ENCODE measurements around the gene SLC6A3.

Gene SLC6A3

DNA sequence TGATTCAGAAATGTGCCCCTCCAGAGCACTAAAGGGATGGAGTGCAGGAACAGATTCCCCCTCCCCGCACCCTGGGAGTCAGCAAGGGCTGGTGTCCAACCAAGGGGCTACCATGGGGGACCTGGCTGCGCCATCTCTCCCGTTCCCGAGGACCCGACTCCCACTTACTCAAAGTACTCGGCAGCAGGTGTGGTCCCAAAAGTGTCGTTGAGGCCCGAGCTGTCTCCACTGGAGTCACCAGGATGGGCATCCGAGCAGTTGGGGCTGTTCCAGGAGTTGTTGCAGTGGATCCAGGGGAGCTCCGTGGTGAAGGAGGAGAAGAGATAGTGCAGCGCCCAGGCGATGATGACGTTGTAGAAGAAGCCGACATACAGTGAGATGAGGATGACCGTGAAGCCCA is 12.9 kb downstream of the SLC6A3 start:
- no peak overlapping the region for H3K4me3 ChIP-seq (replicated peaks; ENCODE audit: insufficient read depth, low read length)
- H3K27ac ChIP-seq (replicated peaks) = no peak overlapping the region
- TF ChIP-seq, protein P1, sequence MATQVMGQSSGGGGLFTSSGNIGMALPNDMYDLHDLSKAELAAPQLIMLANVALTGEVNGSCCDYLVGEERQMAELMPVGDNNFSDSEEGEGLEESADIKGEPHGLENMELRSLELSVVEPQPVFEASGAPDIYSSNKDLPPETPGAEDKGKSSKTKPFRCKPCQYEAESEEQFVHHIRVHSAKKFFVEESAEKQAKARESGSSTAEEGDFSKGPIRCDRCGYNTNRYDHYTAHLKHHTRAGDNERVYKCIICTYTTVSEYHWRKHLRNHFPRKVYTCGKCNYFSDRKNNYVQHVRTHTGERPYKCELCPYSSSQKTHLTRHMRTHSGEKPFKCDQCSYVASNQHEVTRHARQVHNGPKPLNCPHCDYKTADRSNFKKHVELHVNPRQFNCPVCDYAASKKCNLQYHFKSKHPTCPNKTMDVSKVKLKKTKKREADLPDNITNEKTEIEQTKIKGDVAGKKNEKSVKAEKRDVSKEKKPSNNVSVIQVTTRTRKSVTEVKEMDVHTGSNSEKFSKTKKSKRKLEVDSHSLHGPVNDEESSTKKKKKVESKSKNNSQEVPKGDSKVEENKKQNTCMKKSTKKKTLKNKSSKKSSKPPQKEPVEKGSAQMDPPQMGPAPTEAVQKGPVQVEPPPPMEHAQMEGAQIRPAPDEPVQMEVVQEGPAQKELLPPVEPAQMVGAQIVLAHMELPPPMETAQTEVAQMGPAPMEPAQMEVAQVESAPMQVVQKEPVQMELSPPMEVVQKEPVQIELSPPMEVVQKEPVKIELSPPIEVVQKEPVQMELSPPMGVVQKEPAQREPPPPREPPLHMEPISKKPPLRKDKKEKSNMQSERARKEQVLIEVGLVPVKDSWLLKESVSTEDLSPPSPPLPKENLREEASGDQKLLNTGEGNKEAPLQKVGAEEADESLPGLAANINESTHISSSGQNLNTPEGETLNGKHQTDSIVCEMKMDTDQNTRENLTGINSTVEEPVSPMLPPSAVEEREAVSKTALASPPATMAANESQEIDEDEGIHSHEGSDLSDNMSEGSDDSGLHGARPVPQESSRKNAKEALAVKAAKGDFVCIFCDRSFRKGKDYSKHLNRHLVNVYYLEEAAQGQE (IDR thresholded peaks at IDR 0.05; ENCODE audit: insufficient replicate concordance, low read depth) = no peak
- TF ChIP-seq GABPA (IDR thresholded peaks at IDR 0.05; ENCODE audit: low read depth) (no peak), POLR2AphosphoS5 (IDR thresholded peaks at IDR 0.05; ENCODE audit: low read depth) (no peak), SPI1 (IDR thresholded peaks at IDR 0.05; ENCODE audit: borderline replicate concordance, low read depth) (no peak)
- TF ChIP-seq, protein P2, sequence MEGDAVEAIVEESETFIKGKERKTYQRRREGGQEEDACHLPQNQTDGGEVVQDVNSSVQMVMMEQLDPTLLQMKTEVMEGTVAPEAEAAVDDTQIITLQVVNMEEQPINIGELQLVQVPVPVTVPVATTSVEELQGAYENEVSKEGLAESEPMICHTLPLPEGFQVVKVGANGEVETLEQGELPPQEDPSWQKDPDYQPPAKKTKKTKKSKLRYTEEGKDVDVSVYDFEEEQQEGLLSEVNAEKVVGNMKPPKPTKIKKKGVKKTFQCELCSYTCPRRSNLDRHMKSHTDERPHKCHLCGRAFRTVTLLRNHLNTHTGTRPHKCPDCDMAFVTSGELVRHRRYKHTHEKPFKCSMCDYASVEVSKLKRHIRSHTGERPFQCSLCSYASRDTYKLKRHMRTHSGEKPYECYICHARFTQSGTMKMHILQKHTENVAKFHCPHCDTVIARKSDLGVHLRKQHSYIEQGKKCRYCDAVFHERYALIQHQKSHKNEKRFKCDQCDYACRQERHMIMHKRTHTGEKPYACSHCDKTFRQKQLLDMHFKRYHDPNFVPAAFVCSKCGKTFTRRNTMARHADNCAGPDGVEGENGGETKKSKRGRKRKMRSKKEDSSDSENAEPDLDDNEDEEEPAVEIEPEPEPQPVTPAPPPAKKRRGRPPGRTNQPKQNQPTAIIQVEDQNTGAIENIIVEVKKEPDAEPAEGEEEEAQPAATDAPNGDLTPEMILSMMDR (IDR thresholded peaks at IDR 0.05; ENCODE audit: insufficient read depth, low read length) = no peak
- H3K27me3 ChIP-seq (ENCODE audit: insufficient read depth, poor library complexity, severe bottlenecking) = no peaks in the 10 kb centered on the region
- no peak for DNase-seq (ENCODE audit: low read depth in 1 of 2, low spot score in 1 of 2)

DNA sequence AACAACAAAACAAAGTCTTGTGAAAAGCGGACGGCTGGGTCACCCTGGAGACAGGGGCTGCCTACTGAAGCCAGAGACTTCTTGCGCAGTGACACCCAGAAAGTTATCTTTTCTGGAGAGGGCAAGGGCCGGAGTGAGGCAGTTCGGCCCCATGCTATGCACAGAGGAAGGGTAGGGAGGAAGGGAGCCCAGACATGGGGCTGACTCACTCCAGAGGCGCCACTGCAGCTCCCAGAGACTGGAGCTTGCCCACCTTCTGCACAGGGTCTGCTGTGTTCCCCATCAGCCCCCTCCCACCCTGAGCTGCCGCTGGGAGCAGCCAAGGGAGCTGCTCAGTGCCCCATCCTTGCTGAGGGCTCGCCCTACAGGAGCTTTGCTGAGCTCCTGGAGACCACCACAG is 13.3 kb downstream of the SLC6A3 start:
- Histone ChIP-seq H3K27me3 (ENCODE audit: insufficient read depth, poor library complexity, severe bottlenecking) (no peaks in the 10 kb centered on the region), H3K27ac (replicated peaks) (no peak overlapping the region), H3K4me3 (replicated peaks; ENCODE audit: insufficient read depth, low read length) (no peak overlapping the region)
- DNase-seq (ENCODE audit: low read depth in 1 of 2, low spot score in 1 of 2) = no peak
- TF ChIP-seq, protein P1 (IDR thresholded peaks at IDR 0.05; ENCODE audit: insufficient replicate concordance, low read depth) = no peak
- TF ChIP-seq, protein P2 (IDR thresholded peaks at IDR 0.05; ENCODE audit: insufficient read depth, low read length) = no peak
- TF ChIP-seq GABPA (IDR thresholded peaks at IDR 0.05; ENCODE audit: low read depth) (no peak), POLR2AphosphoS5 (IDR thresholded peaks at IDR 0.05; ENCODE audit: low read depth) (no peak), SPI1 (IDR thresholded peaks at IDR 0.05; ENCODE audit: borderline replicate concordance, low read depth) (no peak)

DNA sequence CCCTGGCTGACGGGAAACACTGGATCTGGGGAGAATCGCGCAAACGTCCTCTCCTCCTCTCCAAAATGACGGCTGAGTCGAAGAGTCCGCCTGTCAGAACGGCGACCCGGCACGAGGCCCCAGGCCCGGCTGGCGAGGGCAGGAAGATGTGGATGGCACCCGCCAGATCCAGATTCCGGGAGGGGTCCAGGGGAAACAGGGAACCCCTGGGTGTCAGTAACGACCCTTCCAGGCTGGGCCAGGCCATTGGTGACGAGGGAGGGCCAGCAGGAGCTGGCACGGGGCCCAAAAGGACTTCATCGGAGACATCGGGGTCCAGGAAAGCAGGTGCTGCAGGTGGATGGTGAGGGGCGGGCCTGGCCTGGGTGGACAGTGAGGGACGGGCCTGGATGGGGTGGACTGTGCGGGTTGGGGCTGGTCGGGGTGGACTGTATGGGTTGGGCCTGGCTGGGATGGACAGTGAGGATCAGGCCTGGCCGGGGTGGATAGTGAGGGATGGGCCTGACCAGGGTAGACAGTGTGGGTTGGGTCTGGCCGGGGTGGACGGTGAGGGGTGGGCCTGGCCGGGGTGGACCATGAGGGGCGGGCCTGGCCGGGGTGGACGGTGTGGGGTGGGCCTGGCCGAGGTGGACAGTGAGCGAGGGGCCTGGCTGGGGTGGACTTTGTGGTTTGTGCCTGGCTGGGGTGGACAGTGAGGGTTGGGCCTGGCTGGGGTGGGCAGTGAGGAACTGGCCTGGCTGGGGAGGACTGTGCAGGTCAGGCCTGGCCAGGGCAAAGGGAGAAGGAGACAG is 14.0 kb downstream of the SLC6A3 start:
- Histone ChIP-seq H3K4me3 (replicated peaks; ENCODE audit: insufficient read depth, low read length) (no peak overlapping the region), H3K27ac (replicated peaks) (no peak overlapping the region), H3K27me3 (ENCODE audit: insufficient read depth, poor library complexity, severe bottlenecking) (no peaks in the 10 kb centered on the region)
- DNase-seq (ENCODE audit: low read depth in 1 of 2, low spot score in 1 of 2) = no peak
- TF ChIP-seq, protein P1 (IDR thresholded peaks at IDR 0.05; ENCODE audit: insufficient replicate concordance, low read depth) = no peak
- TF ChIP-seq POLR2AphosphoS5 (IDR thresholded peaks at IDR 0.05; ENCODE audit: low read depth) = no peak
- TF ChIP-seq GABPA (IDR thresholded peaks at IDR 0.05; ENCODE audit: low read depth) = no peak
- TF ChIP-seq, protein P2 (IDR thresholded peaks at IDR 0.05; ENCODE audit: insufficient read depth, low read length) = no peak
- no peak for TF ChIP-seq SPI1 (IDR thresholded peaks at IDR 0.05; ENCODE audit: borderline replicate concordance, low read depth)
